Testis (tissue), 3 donors: ENCODE measurements around the gene H2BK1. TPM values are rescaled to one million over a fixed set of nuclear protein-coding genes. Genes with fewer than 3 reads are reported as not detected.
A peak's percentile ranks its signal among the peaks of the same experiment; 100 is the strongest.

Experiments
- DNase-seq: peaks from one replicate; pipeline ENCODE4 v3.0.0-alpha.2; 2019
- H3K27ac ChIP-seq, 2 donors: fragments of 200-600 bp; sonication (generic); one replicate each; pipeline ENCODE4 v1.5.1; 2019
- H3K27me3 ChIP-seq: fragments of 200-600 bp; sonication (generic); one replicate; pipeline ENCODE4 v1.5.1; 2019
- H3K36me3 ChIP-seq: fragments of 200-600 bp; sonication (generic); one replicate; pipeline ENCODE4 v1.5.1; 2017; ENCODE audit warnings: low read depth; ENCODE audit errors: missing control alignments
- H3K4me1 ChIP-seq: fragments of 200-600 bp; sonication (generic); one replicate; pipeline ENCODE4 v1.5.1; 2019
- H3K4me3 ChIP-seq, 2 donors: fragments of 200-600 bp; sonication (generic); one replicate each; pipeline ENCODE4 v1.5.1; 2017 to 2019
- H3K9me3 ChIP-seq: fragments of 200-600 bp; sonication (generic); one replicate; pipeline ENCODE4 v1.5.1; 2017
- CTCF ChIP-seq, 3 experiments: fragments of 450-650 bp in 2 of 3; fragments of 200-600 bp in 1 of 3; sonication (generic) in 1 of 3; IDR thresholded peaks; one replicate each; pipeline ENCODE4 v1.5.1; 2016 to 2019; ENCODE audit warnings: antibody characterized with exemption in 3 of 3, mild to moderate bottlenecking in 2 of 3, moderate library complexity in 1 of 3
- POLR2A ChIP-seq: fragments of 450-650 bp; IDR thresholded peaks from one replicate; pipeline ENCODE4 v1.6.1; 2017; ENCODE audit warnings: antibody characterized with exemption, mild to moderate bottlenecking, moderate library complexity
- WGBS, 2 donors: methylation state at CpG; one replicate each; pipeline ENCODE4 v1.1.5; 2018; 5-methylcytosine and 5-hydroxymethylcytosine counted together
- intact Hi-C: fragments of 100-400 bp; cut with DNase I; formaldehyde crosslinking; loops from one replicate; pipeline ENCODE4 v1.15.1; 2023; ENCODE audit warnings: low total_unique reads
- polyA plus RNA-seq: library from polyadenylated mRNA; stranded (reverse); fragments of 350-450 nt; fragmentation: Illumina TruSeq; extraction: RNeasy Lipid Tissue Mini Kit (QIAGEN cat#74804); gene quantifications from one replicate; pipeline ENCODE4 v1.2.3, GENCODE V29; 2014; ENCODE audit warnings: low read depth, low replicate concordance; ENCODE audit not compliant: insufficient read depth
- total RNA-seq, 2 donors: library from RNA; depleted of rRNA; stranded (reverse); fragments of >200 nt; gene quantifications; one replicate each; pipeline ENCODE4 v1.2.3, GENCODE V29; 2016

Gene H2BK1
- total and polyA plus RNA-seq, 3 donors from 2014 or later: not detected

GRCh38 chr7:151207315-151207714, 3.0 kb downstream of the H2BK1 start:
- H3K9me3 ChIP-seq: no peaks in the 10 kb centered on the region
- 77 to 80% methylated on average over 9 of the region's 9 CpGs for WGBS, 2 donors
- H3K36me3 ChIP-seq: no peaks in the 10 kb centered on the region
- TF ChIP-seq CTCF (IDR thresholded peaks at IDR 0.05) (no peak), POLR2A (no peak)
- H3K27me3 ChIP-seq: no peaks in the 10 kb centered on the region
- H3K4me3 ChIP-seq: no peak overlapping the region
- no peak for DNase-seq
- no peak overlapping the region for H3K27ac ChIP-seq
- intact Hi-C loops: no loop called here
- H3K4me1 ChIP-seq: no peaks in the 10 kb centered on the region

GRCh38 chr7:151206914-151207313, 3.4 kb downstream of the H2BK1 start:
- Histone ChIP-seq H3K27me3 (no peaks in the 10 kb centered on the region), H3K4me3 (no peak overlapping the region), H3K27ac (no peak overlapping the region), H3K36me3 (no peaks in the 10 kb centered on the region), H3K4me1 (no peaks in the 10 kb centered on the region), H3K9me3 (no peaks in the 10 kb centered on the region)
- DNase-seq: no peak
- TF ChIP-seq CTCF (IDR thresholded peaks at IDR 0.05): no peak
- TF ChIP-seq POLR2A: no peak
- intact Hi-C loops: no loop called here
- WGBS, 2 donors: 59 to 69% methylated on average over 9 of the region's 9 CpGs

GRCh38 chr7:151205730-151206129, 4.6 kb downstream of the H2BK1 start:
- no peak for DNase-seq
- TF ChIP-seq POLR2A: no peak
- TF ChIP-seq CTCF (IDR thresholded peaks at IDR 0.05): no peak
- Histone ChIP-seq H3K27me3 (no peaks in the 10 kb centered on the region), H3K4me3 (no peak overlapping the region), H3K27ac (no peak overlapping the region), H3K36me3 (no peaks in the 10 kb centered on the region), H3K4me1 (no peaks in the 10 kb centered on the region), H3K9me3 (no peaks in the 10 kb centered on the region)
- intact Hi-C loops: no loop called here
- 76 to 80% methylated on average over 6 of the region's 6 CpGs for WGBS, 2 donors

GRCh38 chr7:151204383-151205032, 5.8 kb downstream of the H2BK1 start:
- TF ChIP-seq POLR2A (no peak), CTCF (IDR thresholded peaks at IDR 0.05) (peak in 1 of 3 experiments; percentile 15)
- intact Hi-C loops: no loop called here
- no peaks in the 10 kb centered on the region for H3K36me3 ChIP-seq
- 61 to 66% methylated on average over 25 to 37 of the region's 48 CpGs for WGBS, 2 donors
- no peaks in the 10 kb centered on the region for H3K9me3 ChIP-seq
- H3K4me1 ChIP-seq: no peaks in the 10 kb centered on the region
- peak overlapping the region in 1 of 2 donors; percentile 36 for H3K4me3 ChIP-seq
- peak; percentile 34 for DNase-seq
- no peak overlapping the region for H3K27ac ChIP-seq
- H3K27me3 ChIP-seq: no peaks in the 10 kb centered on the region

GRCh38 chr7:151202836-151203235, 7.5 kb downstream of the H2BK1 start:
- no peak for DNase-seq
- no peaks in the 10 kb centered on the region for H3K9me3 ChIP-seq
- no peaks in the 10 kb centered on the region for H3K27me3 ChIP-seq
- H3K4me3 ChIP-seq: no peak overlapping the region
- no peaks in the 10 kb centered on the region for H3K4me1 ChIP-seq
- H3K27ac ChIP-seq: no peak overlapping the region
- intact Hi-C loops: no loop called here
- no peaks in the 10 kb centered on the region for H3K36me3 ChIP-seq
- TF ChIP-seq CTCF (IDR thresholded peaks at IDR 0.05) (no peak), POLR2A (no peak)
- 93 to 99% methylated on average over 9 of the region's 9 CpGs for WGBS, 2 donors
